Measurements from ENCODE around the gene LGALS1.
"Not testable (repeated sequence)": the region's sequence is repeated elsewhere in the genome, so short reads cannot be mapped to it uniquely, and the experiment has no call there.

LGALS1 gene

DNA sequence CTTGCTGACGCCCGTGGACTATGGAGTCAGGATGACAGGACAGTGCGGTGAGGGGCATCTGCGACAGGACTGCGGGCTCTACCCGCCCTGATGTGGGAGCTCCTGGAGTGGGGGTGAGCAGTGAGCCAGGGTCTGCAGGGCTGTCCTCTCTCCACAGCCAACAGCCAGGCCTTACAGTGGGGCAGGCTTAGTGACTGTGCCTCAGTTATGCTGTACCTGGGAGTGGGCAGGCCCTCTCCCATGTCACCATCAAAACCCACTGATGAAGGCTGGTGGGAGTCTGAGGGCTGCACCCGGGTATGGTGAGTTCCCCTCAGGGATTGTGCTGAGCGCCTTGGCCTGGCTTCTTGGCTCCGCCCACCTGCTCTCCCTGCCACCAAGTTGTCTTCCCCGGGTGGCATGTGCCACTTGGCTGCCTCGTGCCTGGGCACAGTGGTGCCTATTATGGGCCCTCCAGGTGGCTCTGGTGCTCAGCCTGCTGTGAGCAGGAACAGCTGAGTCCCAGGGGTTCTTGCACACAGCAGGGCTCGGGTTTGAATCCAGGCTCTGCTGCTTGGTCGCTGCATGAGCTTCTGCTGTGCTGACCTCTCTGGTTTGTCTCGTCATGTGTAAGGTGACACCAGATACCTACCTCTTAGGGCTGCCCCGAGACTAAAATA, 17.3 kb downstream of the LGALS1 start:
- DNase-seq, result no peak

DNA sequence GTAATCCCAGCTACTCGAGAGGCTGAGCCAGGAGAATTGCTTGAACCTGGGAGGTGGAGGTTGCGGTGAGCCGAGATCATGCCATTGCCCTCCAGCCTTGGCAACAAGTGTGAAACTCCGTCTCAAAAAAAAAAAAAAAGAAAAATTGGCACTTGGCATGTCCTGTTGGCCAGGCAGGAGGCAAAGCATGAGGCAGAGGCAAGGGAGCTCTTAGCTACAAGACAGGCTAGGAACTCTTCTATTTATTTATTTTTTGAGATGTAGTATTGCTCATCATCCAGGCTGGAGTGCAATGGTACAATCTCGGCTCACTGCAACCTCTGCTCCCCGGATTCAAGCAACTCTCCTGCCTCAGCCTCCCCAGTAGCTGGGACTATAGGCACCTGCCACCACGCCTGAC, 18.7 kb downstream of the LGALS1 start:
- not testable (repeated sequence) for DNase-seq

DNA sequence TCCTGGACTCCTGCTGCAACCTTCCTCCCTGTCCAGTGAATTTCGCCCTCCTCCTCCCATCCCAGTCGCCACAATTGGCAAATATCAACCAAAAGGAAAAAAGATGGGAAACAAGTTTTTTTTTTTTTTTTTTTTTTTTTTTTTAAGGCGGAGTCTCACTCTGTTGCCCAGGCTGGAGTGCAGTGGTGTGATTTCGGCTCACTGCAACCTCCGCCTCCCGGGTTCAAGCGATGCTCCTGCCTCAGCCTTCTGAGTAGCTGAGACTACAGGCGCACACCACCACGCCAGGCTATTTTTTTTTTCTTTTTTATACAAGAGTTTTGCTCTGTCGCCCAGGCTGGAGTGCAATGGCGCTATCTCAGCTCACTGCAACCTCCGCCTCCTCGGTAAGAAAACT, 20.8 kb downstream of the LGALS1 start:
- DNase-seq, result not testable (repeated sequence)

DNA sequence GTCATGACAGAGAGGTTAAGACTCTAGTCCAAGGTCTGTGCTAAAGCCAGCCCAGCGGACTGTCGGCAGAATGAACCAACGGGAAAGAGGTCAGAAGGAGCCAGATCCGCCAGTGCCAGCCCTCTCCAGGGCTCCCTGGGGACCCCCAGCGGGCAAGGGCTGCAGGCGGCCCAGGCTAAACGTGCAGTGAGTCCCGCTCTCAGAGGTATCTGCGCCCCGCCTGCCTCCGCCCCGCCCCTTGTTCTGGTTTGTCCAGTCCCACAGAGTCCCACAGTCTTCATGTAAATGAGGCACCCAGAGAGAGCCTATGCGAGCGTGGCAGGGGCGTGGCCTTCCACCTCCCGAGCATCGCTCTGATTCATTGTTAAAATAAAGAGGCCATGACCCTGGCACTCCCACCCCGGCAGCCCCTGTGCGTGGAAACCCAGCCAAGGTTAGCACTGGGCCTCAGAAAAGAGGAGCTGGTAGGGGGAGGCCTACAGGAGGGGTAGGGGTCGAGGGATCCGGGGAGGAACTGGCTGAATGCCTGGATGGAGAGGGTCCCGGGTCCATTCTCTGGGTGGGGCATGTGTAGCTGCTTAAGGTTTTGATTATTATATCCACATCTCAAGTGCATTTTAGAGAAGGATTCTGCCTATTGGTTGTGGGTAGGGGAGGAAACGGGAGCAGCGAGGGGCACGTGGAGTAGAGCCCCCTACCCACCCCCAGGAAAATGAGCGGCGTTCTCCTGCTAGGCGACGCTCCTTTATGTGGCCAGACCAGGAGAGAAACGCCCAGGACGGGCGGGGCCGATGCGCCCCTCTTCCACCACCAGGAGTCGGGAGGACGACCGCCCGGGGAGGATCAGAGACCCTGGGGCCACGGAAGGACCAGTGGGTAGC, 21.5 kb downstream of the LGALS1 start, which contains the start of gene TRIOBP:
TRIOBP (plus strand) TSS at position 392 of the 881 bp plus-strand sequence. CDS start 4,318 bp downstream, outside the sequence.
- peak; percentile 98 for DNase-seq

- DNase-seq, result no peak
These were observed 22.1 kb downstream of the LGALS1 start for GRCh38 chr22:37697538-37697835.

- DNase-seq, result no peak
These were observed 25.8 kb downstream of the LGALS1 start for GRCh38 chr22:37701141-37701786.

GRCh38 chr22:37703906-37704305, 28.5 kb downstream of the LGALS1 start:
- no peak for DNase-seq

GRCh38 chr22:37704645-37705044, 29.2 kb downstream of the LGALS1 start:
- DNase-seq, result no peak

DNA sequence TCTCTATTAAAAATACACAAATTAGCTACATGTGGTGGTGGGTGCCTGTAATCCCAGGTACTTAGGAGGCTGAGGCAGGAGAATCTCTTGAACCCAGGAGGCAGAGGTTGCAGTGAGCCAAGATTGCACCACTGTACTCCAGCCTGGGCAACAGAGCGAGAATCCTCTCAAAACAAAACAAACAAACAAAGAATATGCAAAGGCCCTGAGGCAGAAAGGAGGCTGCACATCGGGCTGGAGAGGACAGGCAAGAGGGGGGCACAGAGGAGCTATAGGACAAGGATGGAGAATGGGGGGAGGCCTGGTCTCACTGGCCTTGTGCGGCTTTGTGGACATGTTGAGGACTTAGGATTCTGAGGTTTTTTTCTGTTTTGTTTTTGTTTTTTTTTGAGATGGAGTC, 29.8 kb downstream of the LGALS1 start:
- no peak for DNase-seq

DNA sequence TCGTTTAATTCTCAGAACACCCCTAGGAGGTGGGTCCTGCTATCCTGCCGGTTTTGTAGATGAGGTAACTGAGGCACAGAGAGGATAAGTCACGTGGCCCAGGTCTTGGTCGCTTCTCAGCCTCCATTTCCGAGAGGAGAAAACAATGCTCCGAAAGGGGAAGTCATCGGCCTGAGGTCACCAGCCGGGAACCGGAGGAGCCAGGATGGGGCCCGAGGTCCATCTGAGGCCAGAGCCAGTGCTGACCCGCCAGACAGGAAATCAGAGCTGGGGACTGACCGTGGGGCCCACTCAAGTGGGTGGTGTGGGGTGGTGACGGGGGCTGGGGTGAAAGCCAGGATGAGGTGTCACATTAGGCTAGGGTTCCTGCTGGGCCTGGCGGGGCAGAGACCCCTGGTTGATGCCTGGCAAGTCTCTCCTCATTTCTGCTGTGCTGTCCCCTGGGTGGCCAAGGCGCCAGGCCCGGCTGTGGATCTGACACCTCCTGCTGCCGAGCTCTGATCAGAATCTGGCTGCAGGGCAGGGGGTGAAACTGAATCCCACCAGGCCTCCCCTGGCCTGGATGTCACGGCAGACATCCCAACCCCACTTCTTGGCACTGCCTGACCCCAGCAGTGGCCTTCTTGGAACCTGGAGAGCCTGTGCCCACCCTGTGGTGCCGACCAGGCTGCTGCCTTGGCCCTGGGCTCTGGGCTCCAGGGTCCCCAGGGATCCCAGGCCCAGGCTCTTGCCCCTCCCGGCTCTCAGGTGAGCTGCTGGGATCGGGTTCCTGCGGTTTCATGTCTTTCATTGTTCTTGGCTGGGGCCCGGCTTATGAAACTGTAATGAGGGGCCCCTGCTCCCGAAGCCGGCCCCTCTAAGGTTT, 33.4 kb downstream of the LGALS1 start:
- no peak for DNase-seq

GRCh38 chr22:37709445-37709765, 34.0 kb downstream of the LGALS1 start:
- DNase-seq, result no peak

- DNase-seq, result no peak
These were observed 35.2 kb downstream of the LGALS1 start for GRCh38 chr22:37710675-37711074.

DNA sequence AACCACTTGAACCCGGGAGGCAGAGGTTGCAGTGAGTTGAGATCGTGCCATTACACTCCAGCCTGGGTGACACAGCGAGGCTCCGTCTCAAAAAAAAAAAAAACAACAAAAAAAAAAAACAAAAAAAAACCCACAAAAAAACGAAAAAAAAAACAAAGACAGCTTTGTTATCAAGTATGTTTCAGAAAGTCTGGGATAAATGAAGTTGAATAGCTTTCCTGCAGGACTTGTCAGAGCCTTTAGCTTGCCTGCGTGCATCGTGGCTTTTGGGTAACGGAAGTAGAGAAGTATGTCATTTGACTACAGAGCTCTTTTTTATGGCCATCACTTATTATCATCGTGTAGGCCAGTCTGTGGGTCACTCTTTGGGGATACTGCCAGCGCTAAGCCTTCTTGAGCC, 36.1 kb downstream of the LGALS1 start:
- DNase-seq, result no peak

- no peak for DNase-seq
These were observed 38.3 kb downstream of the LGALS1 start for GRCh38 chr22:37713761-37714160.

- DNase-seq, result no peak
These were observed 39.2 kb downstream of the LGALS1 start for GRCh38 chr22:37714634-37715033.

DNA sequence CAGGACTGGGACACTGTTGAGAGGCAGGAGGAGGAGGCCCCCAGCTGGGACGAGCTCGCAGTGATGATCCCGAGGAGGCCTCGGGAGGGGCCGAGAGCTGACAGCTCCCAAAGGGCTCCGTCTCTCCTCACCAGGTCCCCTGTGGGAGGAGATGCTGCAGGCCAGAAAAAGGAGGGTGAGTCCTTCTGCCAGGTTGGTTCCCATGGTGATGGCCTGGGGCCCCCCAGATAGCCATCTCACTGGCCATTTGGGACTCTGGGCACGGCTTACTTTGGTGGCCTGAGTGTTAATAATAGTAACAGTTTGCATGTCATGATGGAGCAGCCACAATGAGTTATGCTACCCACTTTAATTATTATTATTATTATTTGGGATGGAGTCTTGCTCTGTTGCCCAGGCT, 40.3 kb downstream of the LGALS1 start:
- no peak for DNase-seq

DNA sequence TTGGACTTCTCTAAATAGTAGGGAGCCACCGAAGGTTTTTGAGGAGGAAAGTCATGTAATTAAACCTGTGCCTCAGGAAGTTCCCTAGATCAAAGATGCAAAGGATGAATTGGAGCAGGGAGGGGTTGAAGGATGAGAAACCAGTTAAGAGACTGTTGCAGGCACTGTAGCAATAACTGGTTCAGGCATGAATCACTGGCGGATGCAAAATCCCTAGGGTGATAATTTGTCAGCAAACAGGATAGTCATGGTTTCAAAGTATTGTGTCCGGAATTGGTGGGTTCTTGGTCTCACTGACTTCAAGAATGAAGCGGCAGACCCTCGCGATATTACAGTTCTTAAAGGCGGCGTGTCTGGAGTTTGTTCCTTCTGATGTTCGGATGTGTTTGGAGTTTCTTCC, 41.3 kb downstream of the LGALS1 start:
- no peak for DNase-seq

GRCh38 chr22:37717235-37717634, 41.8 kb downstream of the LGALS1 start:
- not testable (repeated sequence) for DNase-seq

DNA sequence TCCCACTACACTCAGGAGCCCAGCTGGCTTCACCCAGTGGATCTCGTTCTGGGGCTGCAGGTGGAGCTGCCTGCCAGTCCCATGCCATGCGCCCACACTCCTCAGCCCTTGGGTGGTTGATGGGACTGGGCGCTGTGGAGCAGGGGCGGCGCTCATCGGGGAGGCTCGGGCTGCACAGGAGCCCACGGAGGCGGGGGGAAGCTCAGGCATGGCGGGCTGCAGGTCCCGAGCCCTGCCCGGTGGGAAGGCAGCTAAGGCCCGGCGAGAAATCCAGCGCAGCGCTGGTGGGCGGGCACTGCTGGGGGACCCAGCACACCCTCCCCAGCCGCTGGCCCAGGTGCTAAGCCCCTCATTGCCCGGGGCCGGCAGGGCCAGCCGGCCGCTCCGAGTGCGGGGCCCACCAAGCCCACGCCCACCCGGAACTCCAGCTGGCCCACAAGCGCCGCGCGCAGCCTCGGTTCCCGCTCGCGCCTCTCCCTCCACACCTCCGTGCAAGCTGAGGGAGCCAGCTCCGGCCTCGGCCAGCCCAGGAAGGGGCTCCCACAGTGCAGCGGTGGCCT, 42.4 kb downstream of the LGALS1 start:
- DNase-seq, result not testable (repeated sequence)

GRCh38 chr22:37725551-37726240, 50.3 kb downstream of the LGALS1 start:
- DNase-seq, result no peak

- DNase-seq, result no peak
These were observed 50.9 kb downstream of the LGALS1 start for GRCh38 chr22:37726241-37726887.

GRCh38 chr22:37728620-37729019, 53.2 kb downstream of the LGALS1 start:
- DNase-seq, result no peak

Data from NCI-H1436 (cell line).